OCI-LY1 (cell line): Measurements from ENCODE around the gene OVCH1.

Experiments used
- H2AFZ ChIP-seq: fragments of 200-600 bp; sonication (generic), shearing (Covaris generic); 2 replicates; pipeline ENCODE4 v1.6.0; 2014; ENCODE audit warnings: antibody characterized with exemption, mild to moderate bottlenecking, low read length
- H3F3A ChIP-seq: fragments of 200-600 bp; sonication (generic), shearing (Covaris generic); 2 replicates; pipeline ENCODE4 v1.6.0; 2014; ENCODE audit warnings: mild to moderate bottlenecking, antibody characterized with exemption, low read length, moderate library complexity; ENCODE audit not compliant: insufficient read depth
- H3K27ac ChIP-seq: fragments of 200-600 bp; sonication (generic); 2 replicates; pipeline ENCODE4 v1.5.1; 2014; ENCODE audit warnings: low read length, mixed run types, mild to moderate bottlenecking, low read depth; ENCODE audit not compliant: poor library complexity, severe bottlenecking
- H3K27me3 ChIP-seq: fragments of 200-600 bp; sonication (generic); 2 replicates; pipeline ENCODE4 v1.6.0; 2014; ENCODE audit warnings: antibody characterized with exemption, mild to moderate bottlenecking, low read length, moderate library complexity; ENCODE audit not compliant: insufficient read depth
- H3K36me3 ChIP-seq: fragments of 200-600 bp; sonication (generic); 2 replicates; pipeline ENCODE4 v1.6.1; 2014; ENCODE audit warnings: mild to moderate bottlenecking, antibody characterized with exemption, low read length, moderate library complexity, mixed read lengths; ENCODE audit not compliant: insufficient read depth
- H3K4me1 ChIP-seq: fragments of 200-600 bp; sonication (generic); 2 replicates; pipeline ENCODE4 v1.5.1; 2014; ENCODE audit warnings: mild to moderate bottlenecking, low read length, moderate library complexity; ENCODE audit not compliant: insufficient read depth, severe bottlenecking
- H3K4me2 ChIP-seq: fragments of 200-600 bp; sonication (generic), shearing (Covaris generic); 2 replicates; pipeline ENCODE4 v1.6.1; 2014; ENCODE audit warnings: low read length
- H3K4me3 ChIP-seq: fragments of 200-600 bp; sonication (generic); 2 replicates; pipeline ENCODE4 v1.5.1; 2014; ENCODE audit warnings: low read length, low read depth, mild to moderate bottlenecking, mixed read lengths; ENCODE audit not compliant: poor library complexity, severe bottlenecking
- H3K79me2 ChIP-seq: fragments of 200-600 bp; shearing (Covaris generic); 2 replicates; pipeline ENCODE4 v1.6.1; 2016; ENCODE audit warnings: mixed run types, low read length, mixed read lengths; ENCODE audit not compliant: insufficient read depth
- H3K9ac ChIP-seq: fragments of 200-600 bp; sonication (generic), shearing (Covaris generic); 2 replicates; pipeline ENCODE4 v1.6.1; 2014; ENCODE audit warnings: mild to moderate bottlenecking, low read length, mixed read lengths
- H3K9me2 ChIP-seq: fragments of 200-600 bp; sonication (generic), shearing (Covaris generic); 2 replicates; pipeline ENCODE4 v1.6.1; 2014; ENCODE audit warnings: low read depth, mild to moderate bottlenecking, low read length, mixed read lengths
- H3K9me3 ChIP-seq: fragments of 200-600 bp; shearing (Covaris generic); 2 replicates; pipeline ENCODE4 v1.6.1; 2014; ENCODE audit warnings: low read length, mixed read lengths
- H4K20me1 ChIP-seq: fragments of 200-600 bp; sonication (generic), shearing (Covaris generic); 2 replicates; pipeline ENCODE4 v1.6.0; 2016; ENCODE audit warnings: mild to moderate bottlenecking, low read length; ENCODE audit not compliant: insufficient read depth
- CTCF ChIP-seq: fragments of 200-600 bp; sonication (generic), shearing (Covaris generic); IDR thresholded peaks from 2 replicates; pipeline ENCODE4 v1.5.1; 2017; ENCODE audit warnings: mild to moderate bottlenecking, antibody characterized with exemption, low read length, moderate library complexity, mixed read lengths
- EZH2 ChIP-seq: fragments of 200-600 bp; sonication (generic), shearing (Covaris generic); IDR thresholded peaks from 2 replicates; pipeline ENCODE4 v1.8.0; 2017; ENCODE audit warnings: borderline replicate concordance, mixed run types, mild to moderate bottlenecking, antibody characterized with exemption, low read length, moderate library complexity, mixed read lengths

OVCH1 gene

GRCh38 chr12:29521951-29522350 lies 24.5 kb upstream of the OVCH1 start:
- H3K9ac ChIP-seq: no peak overlapping the region
- H2AFZ ChIP-seq: no peak overlapping the region
- TF ChIP-seq CTCF (no peak), EZH2 (no peak)

GRCh38 chr12:29519585-29520182 lies 22.2 kb upstream of the OVCH1 start:
- H3F3A ChIP-seq: no peaks in the 10 kb centered on the region
- TF ChIP-seq CTCF (peak; percentile 57), EZH2 (no peak)
- H3K27ac ChIP-seq: no peak overlapping the region
- no peaks in the 10 kb centered on the region; the same call in 1 of the 2 replicates for H3K27me3 ChIP-seq
- no peaks in the 10 kb centered on the region for H3K79me2 ChIP-seq
- H3K9me3 ChIP-seq: no peaks in the 10 kb centered on the region
- no peaks in the 10 kb centered on the region for H3K9me2 ChIP-seq
- H3K4me2 ChIP-seq: no peak overlapping the region
- H4K20me1 ChIP-seq: no peaks in the 10 kb centered on the region
- no peak overlapping the region for H3K4me3 ChIP-seq
- H3K4me1 ChIP-seq: no peaks in the 10 kb centered on the region
- no peak overlapping the region for H2AFZ ChIP-seq
- H3K9ac ChIP-seq: no peak overlapping the region
- H3K36me3 ChIP-seq: no peaks in the 10 kb centered on the region

More at GRCh38 chr12:29521951-29522350, 24.5 kb upstream of the OVCH1 start:
- Histone ChIP-seq H3K4me1 (no peaks in the 10 kb centered on the region), H3K4me3 (no peak overlapping the region), H3K79me2 (no peaks in the 10 kb centered on the region), H4K20me1 (no peaks in the 10 kb centered on the region), H3K27ac (no peak overlapping the region), H3K27me3 (no peaks in the 10 kb centered on the region), H3K4me2 (no peak overlapping the region), H3K9me3 (no peaks in the 10 kb centered on the region), H3F3A (no peaks in the 10 kb centered on the region), H3K36me3 (no peaks in the 10 kb centered on the region), H3K9me2 (no peaks in the 10 kb centered on the region)

- Histone ChIP-seq H3K27ac (no peak overlapping the region), H3K9me3 (no peaks in the 10 kb centered on the region), H3K9ac (no peak overlapping the region), H3K4me1 (no peaks in the 10 kb centered on the region), H3K36me3 (no peaks in the 10 kb centered on the region), H3K9me2 (no peaks in the 10 kb centered on the region), H3K79me2 (no peaks in the 10 kb centered on the region), H4K20me1 (no peaks in the 10 kb centered on the region), H3K4me3 (no peak overlapping the region), H3K4me2 (no peak overlapping the region), H3K27me3 (no peaks in the 10 kb centered on the region; the same call in 1 of the 2 replicates), H2AFZ (no peak overlapping the region), H3F3A (no peaks in the 10 kb centered on the region)
- TF ChIP-seq EZH2 (no peak), CTCF (no peak)
Observed at GRCh38 chr12:29518407-29518806, 20.9 kb upstream of the OVCH1 start.
